Measurements from ENCODE around the gene TSSK3.

TSSK3 gene

DNA sequence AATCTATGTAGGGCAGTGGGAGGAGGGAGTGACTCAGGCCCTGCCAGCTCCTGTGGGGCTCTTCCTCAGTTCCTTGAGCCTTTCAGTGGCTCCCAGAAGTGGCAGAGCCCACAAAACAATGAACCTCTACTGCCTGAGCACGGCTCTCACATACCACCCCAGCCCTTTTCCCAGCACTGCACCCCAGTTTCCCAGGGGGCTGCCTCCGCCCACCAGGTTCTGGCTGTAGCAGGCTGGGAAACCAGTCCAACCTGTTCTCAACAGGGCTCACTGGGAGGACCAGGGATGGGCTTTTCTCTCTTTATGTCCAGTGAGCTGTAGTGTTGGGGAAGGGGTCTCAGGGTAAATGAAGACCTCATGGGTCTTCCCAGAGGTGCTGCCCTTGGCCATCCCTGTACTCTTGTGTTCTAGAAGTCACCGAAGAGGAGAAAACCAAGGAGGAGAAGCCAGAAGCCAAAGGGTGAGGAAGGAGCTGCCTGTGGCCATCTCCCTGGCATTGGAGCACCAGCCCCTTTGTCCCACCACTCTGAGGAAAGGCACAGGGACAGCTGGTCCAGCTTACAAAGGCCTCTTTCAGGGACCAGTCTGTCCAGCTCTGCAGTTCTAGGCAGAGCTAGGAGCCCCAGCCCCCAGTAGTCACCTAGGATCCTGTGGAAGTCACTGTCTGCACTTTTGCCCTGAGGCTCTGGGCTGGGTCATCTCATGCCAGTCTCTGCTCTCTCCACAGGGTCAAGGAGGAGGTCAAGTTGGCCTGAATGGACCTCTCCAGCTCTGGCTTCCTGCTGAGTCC, 29.9 kb upstream of the TSSK3 start:
- H3K9me3 ChIP-seq: no peaks in the 10 kb centered on the region
- TF ChIP-seq Cebpa-rat (IDR thresholded peaks at IDR 0.05): no peak
- peaks cover 88% of the 10 kb centered on the region for H4K20me1 ChIP-seq
- peaks cover 56% of the 10 kb centered on the region for H3K4me1 ChIP-seq
- 0 out of 2 replicates have a peak overlapping the region, but pooled peaks have one; percentile 49 for H3K9ac ChIP-seq
- no peak overlapping the region for H3K4me3 ChIP-seq
- peak overlapping the region; percentile 92 for H3K4me2 ChIP-seq
- H3K36me3 ChIP-seq: peaks cover 73% of the 10 kb centered on the region
- H3K27ac ChIP-seq: no peak overlapping the region; the same call in 1 of the 2 replicates
- no peaks in the 10 kb centered on the region for H3K27me3 ChIP-seq

DNA sequence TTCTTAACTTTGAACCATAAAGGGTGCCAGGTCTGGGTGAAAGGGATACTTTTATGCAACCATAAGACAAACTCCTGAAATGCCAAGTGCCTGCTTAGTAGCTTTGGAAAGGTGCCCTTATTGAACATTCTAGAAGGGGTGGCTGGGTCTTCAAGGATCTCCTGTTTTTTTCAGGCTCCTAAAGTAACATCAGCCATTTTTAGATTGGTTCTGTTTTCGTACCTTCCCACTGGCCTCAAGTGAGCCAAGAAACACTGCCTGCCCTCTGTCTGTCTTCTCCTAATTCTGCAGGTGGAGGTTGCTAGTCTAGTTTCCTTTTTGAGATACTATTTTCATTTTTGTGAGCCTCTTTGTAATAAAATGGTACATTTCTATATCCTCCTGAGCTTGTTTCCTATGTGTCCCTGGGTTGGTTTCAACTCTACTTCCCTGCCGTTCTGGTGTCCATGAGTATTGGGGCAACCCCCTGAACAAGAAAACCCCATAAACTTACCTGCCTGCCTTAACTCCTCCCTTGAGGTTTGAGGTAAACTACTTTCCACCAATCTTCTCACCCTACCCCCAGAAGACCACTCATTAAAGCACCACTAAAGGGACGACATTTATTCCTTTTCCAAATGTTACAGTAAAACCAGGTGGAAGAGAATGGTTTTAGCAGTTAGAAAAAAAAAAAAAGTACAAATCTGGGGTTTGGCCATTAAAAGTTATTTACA, 28.9 kb upstream of the TSSK3 start:
- Histone ChIP-seq H3K4me3 (peak overlapping the region; percentile 97), H3K4me1 (peaks cover 65% of the 10 kb centered on the region), H3K4me2 (peak overlapping the region; percentile 92), H3K27me3 (no peaks in the 10 kb centered on the region), H3K27ac (peak overlapping the region; percentile 97; the same call in 1 of the 2 replicates), H3K36me3 (peaks cover 63% of the 10 kb centered on the region), H4K20me1 (peaks cover 86% of the 10 kb centered on the region), H3K9me3 (no peaks in the 10 kb centered on the region), H3K9ac (peak overlapping the region; percentile 99; the same call in 1 of the 2 replicates)
- TF ChIP-seq Cebpa-rat (IDR thresholded peaks at IDR 0.05): no peak

DNA sequence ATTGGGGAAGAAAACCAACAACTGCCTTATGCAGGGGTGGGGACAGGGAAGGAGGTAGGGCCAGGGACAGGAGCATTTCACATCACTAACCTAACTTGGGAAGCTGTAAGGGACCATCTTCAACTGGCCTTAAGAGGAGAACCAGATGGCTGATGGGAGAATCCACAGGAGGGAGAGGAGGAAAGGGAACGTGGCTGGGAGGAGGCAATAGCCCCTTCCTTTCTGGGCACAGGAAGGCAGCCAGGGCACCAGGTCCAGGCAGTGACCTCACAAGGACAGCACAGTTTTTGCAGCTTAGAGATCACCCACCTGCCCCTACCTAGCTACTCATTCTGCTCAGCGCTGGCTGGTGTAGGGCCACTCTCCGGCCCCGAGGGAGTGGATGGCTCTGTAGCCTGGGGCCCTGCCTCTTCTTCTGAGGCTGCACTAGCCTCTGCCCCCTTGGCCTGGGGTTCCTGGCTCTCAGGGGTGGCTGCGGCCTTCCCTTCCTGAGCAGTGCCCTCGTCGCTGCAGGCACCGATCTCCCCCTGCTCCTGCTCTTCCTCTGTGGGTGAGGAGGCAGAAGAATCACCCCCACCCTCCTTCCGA, 28.0 kb upstream of the TSSK3 start:
- Histone ChIP-seq H3K4me2 (peak overlapping the region; percentile 92), H3K4me3 (peak overlapping the region; percentile 97), H3K27ac (peak overlapping the region; percentile 97), H4K20me1 (peaks cover 76% of the 10 kb centered on the region), H3K9me3 (no peaks in the 10 kb centered on the region), H3K4me1 (peaks cover 75% of the 10 kb centered on the region), H3K27me3 (no peaks in the 10 kb centered on the region), H3K36me3 (peaks cover 54% of the 10 kb centered on the region), H3K9ac (peak overlapping the region; percentile 99)
- TF ChIP-seq Cebpa-rat (IDR thresholded peaks at IDR 0.05): no peak

DNA sequence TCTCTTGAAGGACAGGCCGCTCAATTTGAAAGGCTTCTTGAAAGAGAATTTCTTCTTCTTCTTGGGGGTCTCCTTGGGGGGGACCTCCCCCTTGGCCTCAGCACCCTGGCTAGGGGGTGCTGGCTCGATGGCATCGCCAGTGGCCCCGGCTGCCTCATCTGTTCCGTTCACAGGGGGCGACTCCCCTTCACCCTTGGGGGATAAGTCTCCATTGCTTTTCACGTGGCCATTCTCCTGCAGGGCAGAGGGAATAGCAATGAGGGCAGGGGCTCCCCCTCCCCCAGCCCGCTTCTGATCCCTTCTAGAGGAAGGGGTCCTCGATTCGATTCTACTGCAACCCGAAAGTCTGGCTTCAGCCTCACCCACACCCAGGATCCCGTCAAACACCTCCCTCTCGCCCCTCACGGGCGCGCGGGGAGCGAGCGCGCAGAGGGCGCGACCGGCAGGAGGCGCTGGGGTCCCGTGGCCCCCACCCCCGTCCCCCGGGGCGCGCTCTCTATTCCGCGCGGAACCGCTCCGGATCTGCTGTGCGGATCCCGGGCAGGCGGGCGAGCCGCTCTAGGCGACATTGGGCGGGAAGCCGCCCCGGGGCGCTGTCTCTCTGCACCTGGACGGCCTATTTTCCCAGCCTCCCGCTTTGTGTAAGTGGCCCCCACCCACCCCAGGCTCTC, 27.3 kb upstream of the TSSK3 start:
- no peak for TF ChIP-seq Cebpa-rat (IDR thresholded peaks at IDR 0.05)
- Histone ChIP-seq H3K27me3 (no peaks in the 10 kb centered on the region), H4K20me1 (peaks cover 70% of the 10 kb centered on the region), H3K4me2 (peak overlapping the region; percentile 92), H3K36me3 (peaks cover 47% of the 10 kb centered on the region), H3K9me3 (no peaks in the 10 kb centered on the region), H3K4me1 (peaks cover 81% of the 10 kb centered on the region), H3K9ac (peak overlapping the region; percentile 99), H3K27ac (peak overlapping the region; percentile 97), H3K4me3 (peak overlapping the region; percentile 97)

DNA sequence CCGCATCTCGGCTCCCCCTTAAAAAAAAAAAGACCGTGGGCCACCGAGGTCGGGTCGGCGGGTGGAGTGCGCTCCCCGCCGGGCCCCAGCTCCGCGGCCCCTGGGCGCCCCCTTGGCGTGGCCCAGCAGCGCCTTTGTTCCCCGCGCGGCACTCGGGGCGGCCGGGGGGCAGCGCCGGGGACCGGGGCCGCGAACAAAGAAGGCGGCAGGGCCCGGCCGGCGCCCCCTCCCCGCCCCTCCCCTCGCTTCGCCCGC, 26.9 kb upstream of the TSSK3 start:
- Histone ChIP-seq H3K27ac (peak overlapping the region; percentile 97), H4K20me1 (peaks cover 65% of the 10 kb centered on the region), H3K9me3 (no peaks in the 10 kb centered on the region), H3K4me1 (peaks cover 80% of the 10 kb centered on the region), H3K9ac (peak overlapping the region; percentile 99), H3K27me3 (no peaks in the 10 kb centered on the region), H3K36me3 (peaks cover 43% of the 10 kb centered on the region), H3K4me2 (peak overlapping the region; percentile 92), H3K4me3 (peak overlapping the region; percentile 97)
- no peak for TF ChIP-seq Cebpa-rat (IDR thresholded peaks at IDR 0.05)

DNA sequence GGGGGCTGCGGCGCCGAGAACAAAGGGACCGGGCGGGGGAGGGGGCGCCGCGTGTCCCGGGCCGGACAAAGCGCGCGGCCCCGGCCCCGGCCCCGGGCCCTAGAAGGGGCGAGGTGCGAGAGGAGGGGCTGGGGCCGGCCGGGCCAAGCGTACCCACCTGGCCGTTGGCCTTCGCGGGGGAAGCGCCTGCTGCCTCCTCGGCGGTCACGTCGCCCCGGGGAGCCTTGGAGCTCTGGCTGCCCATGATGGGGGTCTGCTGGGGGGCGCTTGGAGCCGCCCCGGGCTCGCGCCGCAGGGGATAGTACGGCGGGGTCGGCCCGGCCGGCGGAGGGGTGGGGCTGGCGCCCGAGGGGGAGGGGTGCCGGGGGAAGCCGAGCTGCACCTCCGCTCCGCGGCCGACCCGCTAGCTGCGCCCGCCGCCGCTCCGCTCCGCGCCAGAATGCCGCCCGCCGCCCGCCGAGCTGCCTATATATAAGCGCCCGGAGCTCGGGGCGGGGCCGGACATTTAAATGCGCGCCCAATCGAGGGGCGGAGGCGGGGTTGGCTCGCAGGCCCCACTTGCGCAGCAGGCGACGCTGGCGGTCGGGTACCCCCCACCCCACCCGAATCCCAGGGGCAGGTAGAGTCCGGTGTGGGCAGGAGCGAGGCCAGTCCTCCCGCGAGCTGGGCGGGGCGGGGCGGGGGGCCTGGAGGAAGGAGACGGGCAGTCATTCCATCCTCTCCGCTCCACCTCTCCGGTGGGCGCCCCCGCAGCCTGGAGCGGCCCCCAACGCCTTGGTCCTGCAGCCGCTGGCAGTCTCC, 26.3 kb upstream of the TSSK3 start, which contains the start of gene MARCKSL1:
MARCKSL1 (minus strand) TSS at position 444 of the 801 bp plus-strand sequence; CDS start at position 244, 200 bp downstream.
- peaks cover 38% of the 10 kb centered on the region for H3K36me3 ChIP-seq
- peaks cover 75% of the 10 kb centered on the region for H3K4me1 ChIP-seq
- peak within 1 kb of the TSS; percentile 97 for H3K4me2 ChIP-seq
- peak within 1 kb of the TSS; percentile 97 for H3K27ac ChIP-seq
- H4K20me1 ChIP-seq: peaks cover 60% of the 10 kb centered on the region
- peak within 1 kb of the TSS; percentile 97 for H3K4me3 ChIP-seq
- no peaks in the 10 kb centered on the region for H3K9me3 ChIP-seq
- H3K27me3 ChIP-seq: no peaks in the 10 kb centered on the region
- peak within 1 kb of the TSS; percentile 99 for H3K9ac ChIP-seq
- TF ChIP-seq Cebpa-rat (IDR thresholded peaks at IDR 0.05): no peak

DNA sequence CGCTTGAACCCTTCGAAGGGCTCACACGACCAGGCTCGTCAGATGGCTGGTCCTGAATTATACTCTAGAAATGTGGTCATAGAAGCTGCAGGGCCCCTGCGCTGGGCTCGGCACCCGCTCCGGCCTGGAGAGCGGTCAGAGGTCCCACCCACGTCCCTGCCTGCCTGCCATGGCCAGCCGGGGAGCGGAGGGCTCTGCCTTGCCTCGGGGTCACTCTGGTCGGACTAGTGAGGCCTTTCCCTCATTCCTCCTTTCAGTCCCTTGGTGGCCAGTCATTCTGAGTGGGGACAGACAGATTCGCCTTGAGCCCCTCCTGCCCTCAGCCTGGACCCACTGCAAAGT, 25.8 kb upstream of the TSSK3 start:
- Histone ChIP-seq H3K36me3 (peaks cover 32% of the 10 kb centered on the region), H3K4me1 (peaks cover 74% of the 10 kb centered on the region), H3K4me2 (peak overlapping the region; percentile 97), H3K27ac (no peak overlapping the region), H3K9ac (peak overlapping the region; percentile 30; the same call in 1 of the 2 replicates), H4K20me1 (peaks cover 54% of the 10 kb centered on the region), H3K27me3 (no peaks in the 10 kb centered on the region), H3K4me3 (peak overlapping the region; percentile 97), H3K9me3 (no peaks in the 10 kb centered on the region)
- no peak for TF ChIP-seq Cebpa-rat (IDR thresholded peaks at IDR 0.05)

DNA sequence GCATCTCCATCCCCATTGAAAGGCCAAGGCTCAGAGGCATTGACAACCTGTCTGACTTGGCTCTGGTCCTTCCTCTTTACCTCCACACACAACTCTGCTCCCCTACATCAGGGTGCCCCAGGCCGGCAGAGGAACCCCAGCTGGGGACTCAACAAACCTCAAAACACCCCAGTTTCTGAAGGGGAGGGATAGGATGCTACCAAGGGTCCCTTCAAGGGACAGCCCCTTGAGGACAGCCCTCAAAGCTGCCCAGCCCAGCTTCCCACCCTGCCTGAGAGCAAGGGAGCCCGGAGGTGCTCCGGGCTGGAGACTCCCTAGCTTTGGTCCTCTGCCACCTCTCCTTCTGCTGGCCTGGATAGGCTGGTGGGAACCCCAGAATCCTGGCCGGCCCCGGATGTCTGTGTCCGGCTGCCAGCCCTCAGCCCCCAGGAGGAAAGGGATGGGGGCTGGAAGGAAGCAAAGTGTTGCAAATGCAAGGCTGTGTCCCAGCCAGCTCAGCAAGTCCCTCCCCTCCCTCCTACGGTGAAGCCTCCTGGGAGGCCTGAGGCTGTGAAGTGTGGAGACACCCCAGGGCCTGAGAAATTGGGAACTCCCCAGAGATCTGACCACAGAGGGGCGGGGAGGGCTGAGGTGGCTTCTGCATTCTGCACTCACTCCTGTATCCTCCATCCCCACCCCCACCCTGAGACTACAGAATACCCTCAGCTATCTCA, 25.2 kb upstream of the TSSK3 start:
- no peak overlapping the region for H3K27ac ChIP-seq
- H3K9me3 ChIP-seq: no peaks in the 10 kb centered on the region
- peak overlapping the region; percentile 97 for H3K4me2 ChIP-seq
- peaks cover 26% of the 10 kb centered on the region for H3K36me3 ChIP-seq
- no peaks in the 10 kb centered on the region for H3K27me3 ChIP-seq
- H4K20me1 ChIP-seq: peaks cover 49% of the 10 kb centered on the region
- TF ChIP-seq Cebpa-rat (IDR thresholded peaks at IDR 0.05): no peak
- H3K4me3 ChIP-seq: peak overlapping the region; percentile 97; the same call in 1 of the 2 replicates
- peaks cover 74% of the 10 kb centered on the region for H3K4me1 ChIP-seq
- no peak overlapping the region for H3K9ac ChIP-seq

All from BLaER1 (cell line).